Inferior parietal cortex (tissue), 1 donor: ENCODE results near the gene CDK9.

Source experiments
- DNase-seq: peaks from one replicate; pipeline ENCODE4 v3.0.0-alpha.2; 2016; ENCODE audit errors: extremely low spot score

Gene CDK9

GRCh38 chr9:127803507-127804352 lies 17.9 kb downstream of the CDK9 start:
- DNase-seq, result no peak

- DNase-seq, result no peak
These were observed 19.8 kb downstream of the CDK9 start for GRCh38 chr9:127805620-127806019.

- DNase-seq, result no peak
These were observed 21.0 kb downstream of the CDK9 start for GRCh38 chr9:127806871-127807270.

GRCh38 chr9:127808347-127809001 lies 22.6 kb downstream of the CDK9 start:
- no peak for DNase-seq

GRCh38 chr9:127809002-127809539 lies 23.2 kb downstream of the CDK9 start:
- no peak for DNase-seq

GRCh38 chr9:127809540-127810377 lies 23.9 kb downstream of the CDK9 start:
- DNase-seq, result no peak

- no peak for DNase-seq
These were observed 24.7 kb downstream of the CDK9 start for GRCh38 chr9:127810378-127811187.

GRCh38 chr9:127812011-127812410 lies 26.2 kb downstream of the CDK9 start:
- no peak for DNase-seq

- no peak for DNase-seq
These were observed 27.3 kb downstream of the CDK9 start for GRCh38 chr9:127812936-127813675.

GRCh38 chr9:127813686-127814226 lies 27.9 kb downstream of the CDK9 start:
- no peak for DNase-seq

GRCh38 chr9:127814619-127815511 lies 29.0 kb downstream of the CDK9 start:
- no peak for DNase-seq

- no peak for DNase-seq
These were observed 29.9 kb downstream of the CDK9 start for GRCh38 chr9:127815512-127816361.

GRCh38 chr9:127816362-127816725 lies 30.5 kb downstream of the CDK9 start:
- no peak for DNase-seq

GRCh38 chr9:127816728-127817127 lies 30.9 kb downstream of the CDK9 start:
- DNase-seq, result no peak

GRCh38 chr9:127817881-127818434 lies 32.1 kb downstream of the CDK9 start:
- DNase-seq, result no peak

- DNase-seq, result no peak
These were observed 32.7 kb downstream of the CDK9 start for GRCh38 chr9:127818574-127818973.

- no peak for DNase-seq
These were observed 36.3 kb downstream of the CDK9 start for GRCh38 chr9:127822108-127822507.
